GM21360 (cell line): ENCODE data around the gene CYTH3.

Source experiments
- ATAC-seq: cut with Tn5 transposase; IDR thresholded peaks from one replicate; pipeline ENCODE4 v1.9.1; 2021; ENCODE audit warnings: mild to moderate bottlenecking, moderate library complexity; ENCODE audit not compliant: unreplicated experiment

CYTH3 gene

GRCh38 chr7:6258440-6259182 is 13.8 kb downstream of the CYTH3 start:
- no peak for ATAC-seq

- no peak for ATAC-seq
Measured at GRCh38 chr7:6257675-6258074, 14.7 kb downstream of the CYTH3 start.

GRCh38 chr7:6256677-6257535 is 15.5 kb downstream of the CYTH3 start:
- peak; percentile 76 for ATAC-seq

- no peak for ATAC-seq
Measured at GRCh38 chr7:6256109-6256483, 16.3 kb downstream of the CYTH3 start.

- no peak for ATAC-seq
Measured at GRCh38 chr7:6254866-6255265, 17.6 kb downstream of the CYTH3 start.

GRCh38 chr7:6252748-6253147 is 19.7 kb downstream of the CYTH3 start:
- ATAC-seq: no peak

GRCh38 chr7:6252341-6252746 is 20.1 kb downstream of the CYTH3 start:
- ATAC-seq: no peak

- ATAC-seq: no peak
Measured at GRCh38 chr7:6251653-6252052, 20.8 kb downstream of the CYTH3 start.

- peak; percentile 89 for ATAC-seq
Measured at GRCh38 chr7:6250364-6250833, 22.0 kb downstream of the CYTH3 start.

GRCh38 chr7:6249043-6249442 is 23.4 kb downstream of the CYTH3 start:
- no peak for ATAC-seq

- no peak for ATAC-seq
Measured at GRCh38 chr7:6248581-6248980, 23.8 kb downstream of the CYTH3 start.

- no peak for ATAC-seq
Measured at GRCh38 chr7:6246251-6246917, 26.0 kb downstream of the CYTH3 start.

GRCh38 chr7:6244021-6244420 is 28.4 kb downstream of the CYTH3 start:
- ATAC-seq: no peak

- ATAC-seq: no peak
Measured at GRCh38 chr7:6243168-6243567, 29.3 kb downstream of the CYTH3 start.

- no peak for ATAC-seq
Measured at GRCh38 chr7:6242561-6242960, 29.9 kb downstream of the CYTH3 start.

- ATAC-seq: no peak
Measured at GRCh38 chr7:6241607-6241973, 30.8 kb downstream of the CYTH3 start.

GRCh38 chr7:6238309-6238925 is 34.0 kb downstream of the CYTH3 start:
- ATAC-seq: no peak

- no peak for ATAC-seq
Measured at GRCh38 chr7:6237730-6238129, 34.7 kb downstream of the CYTH3 start.

- no peak for ATAC-seq
Measured at GRCh38 chr7:6237011-6237410, 35.4 kb downstream of the CYTH3 start.

GRCh38 chr7:6235029-6235871 is 37.2 kb downstream of the CYTH3 start:
- no peak for ATAC-seq
